HG03571 (cell line): ENCODE results near the gene ERP27.

Experiments
- ATAC-seq: cut with Tn5 transposase; IDR thresholded peaks from one replicate; pipeline ENCODE4 v1.9.1; 2021; ENCODE audit not compliant: unreplicated experiment

Gene ERP27

GRCh38 chr12:14938301-14938700, at the start of gene ERP27:
ERP27 (minus strand) TSS chr12:14938537; CDS start chr12:14938508, 29 bp downstream.
- no peak for ATAC-seq

- ATAC-seq = no peak
Measured at GRCh38 chr12:14988035-14988434, 49.7 kb upstream of the ERP27 start.

GRCh38 chr12:14986449-14986848, 48.1 kb upstream of the ERP27 start:
- ATAC-seq = no peak

- no peak for ATAC-seq
Measured at GRCh38 chr12:14984766-14985285, 46.5 kb upstream of the ERP27 start.

GRCh38 chr12:14984036-14984435, 45.7 kb upstream of the ERP27 start:
- no peak for ATAC-seq

GRCh38 chr12:14982991-14983390, 44.7 kb upstream of the ERP27 start:
- ATAC-seq = no peak

- no peak for ATAC-seq
Measured at GRCh38 chr12:14982562-14982961, 44.2 kb upstream of the ERP27 start.

- no peak for ATAC-seq
Measured at GRCh38 chr12:14981049-14981448, 42.7 kb upstream of the ERP27 start.

- ATAC-seq = no peak
Measured at GRCh38 chr12:14979468-14979867, 41.1 kb upstream of the ERP27 start.

GRCh38 chr12:14976658-14977057, 38.3 kb upstream of the ERP27 start:
- no peak for ATAC-seq

- no peak for ATAC-seq
Measured at GRCh38 chr12:14975457-14975856, 37.1 kb upstream of the ERP27 start.

- ATAC-seq = no peak
Measured at GRCh38 chr12:14974633-14975032, 36.3 kb upstream of the ERP27 start.

GRCh38 chr12:14972816-14973215, 34.5 kb upstream of the ERP27 start, which contains the start of gene PDE6H:
PDE6H (plus strand) TSS chr12:14973042; CDS start chr12:14978013, 4,971 bp downstream.
- ATAC-seq = no peak

- ATAC-seq = no peak
Measured at GRCh38 chr12:14970473-14970872, 32.1 kb upstream of the ERP27 start.

GRCh38 chr12:14968478-14968877, 30.1 kb upstream of the ERP27 start:
- ATAC-seq = no peak

- no peak for ATAC-seq
Measured at GRCh38 chr12:14965221-14965620, 26.9 kb upstream of the ERP27 start.

- no peak for ATAC-seq
Measured at GRCh38 chr12:14964406-14964805, 26.1 kb upstream of the ERP27 start.

- no peak for ATAC-seq
Measured at GRCh38 chr12:14963520-14963919, 25.2 kb upstream of the ERP27 start.

- ATAC-seq = no peak
Measured at GRCh38 chr12:14962797-14963196, 24.5 kb upstream of the ERP27 start.

- ATAC-seq = no peak
Measured at GRCh38 chr12:14962153-14962539, 23.8 kb upstream of the ERP27 start.

GRCh38 chr12:14961466-14962152, 23.3 kb upstream of the ERP27 start, which contains the start of gene ARHGDIB:
ARHGDIB (minus strand) TSS chr12:14961601; CDS start chr12:14950712, 10,889 bp downstream.
- peak; percentile 63 for ATAC-seq

- peak; percentile 32 for ATAC-seq
Measured at GRCh38 chr12:14960548-14961465, 22.5 kb upstream of the ERP27 start.
